Lower leg skin (tissue), 3 donors: ENCODE data around the gene KRT35.

Experiments used
- CTCF ChIP-seq, 3 donors: fragments of 450-650 bp; IDR thresholded peaks; one replicate each; pipeline ENCODE4 v1.5.1; 2016; ENCODE audit warnings: antibody characterized with exemption in 3 of 3, mild to moderate bottlenecking in 3 of 3, moderate library complexity in 2 of 3
- POLR2A ChIP-seq, 2 donors: fragments of 450-650 bp; IDR thresholded peaks; one replicate each; pipeline ENCODE4 v1.6.1; 2016 to 2017; ENCODE audit warnings: antibody characterized with exemption in 2 of 2, mild to moderate bottlenecking in 1 of 2, moderate library complexity in 1 of 2

- TF ChIP-seq CTCF (IDR thresholded peaks at IDR 0.05), result no peak
- TF ChIP-seq POLR2A (IDR thresholded peaks at IDR 0.05), result no peak
Measured at GRCh38 chr17:41512546-41513167, 31.7 kb upstream of the KRT35 start.
